Endothelial cell (in vitro differentiated cells): ENCODE measurements around the gene PCDH12. TPM values are rescaled to one million over a fixed set of nuclear protein-coding genes. Genes with fewer than 3 reads are reported as not detected.

Experiments
- DNase-seq: peaks from one replicate; pipeline ENCODE4 v3.0.0; 2021; ENCODE audit warnings: low spot score
- H3K27ac Mint-ChIP-seq: one replicate; pipeline ENCODE4 v1.8.0; 2021; ENCODE audit warnings: mixed read lengths, inconsistent platforms; ENCODE audit not compliant: unreplicated experiment
- H3K27me3 Mint-ChIP-seq: one replicate; pipeline ENCODE4 v1.8.0; 2021; ENCODE audit warnings: mild to moderate bottlenecking, moderate library complexity, mixed read lengths, inconsistent platforms; ENCODE audit not compliant: unreplicated experiment
- H3K36me3 Mint-ChIP-seq: one replicate; pipeline ENCODE4 v1.8.0; 2021; ENCODE audit warnings: mild to moderate bottlenecking, low read depth, mixed read lengths, inconsistent platforms; ENCODE audit not compliant: unreplicated experiment
- H3K4me1 Mint-ChIP-seq: one replicate; pipeline ENCODE4 v1.8.0; 2021; ENCODE audit warnings: mild to moderate bottlenecking, mixed read lengths, inconsistent platforms; ENCODE audit not compliant: unreplicated experiment
- H3K4me3 Mint-ChIP-seq: one replicate; pipeline ENCODE4 v1.8.0; 2021; ENCODE audit warnings: mild to moderate bottlenecking, mixed read lengths, inconsistent platforms; ENCODE audit not compliant: unreplicated experiment
- H3K9me3 Mint-ChIP-seq: one replicate; pipeline ENCODE4 v1.8.0; 2021; ENCODE audit warnings: mixed read lengths, inconsistent platforms; ENCODE audit not compliant: unreplicated experiment
- CTCF ChIP-seq: fragments of 200-600 bp; sonication (generic); IDR thresholded peaks from one replicate; pipeline ENCODE4 v1.5.0; 2021; ENCODE audit warnings: antibody characterized with exemption; ENCODE audit not compliant: unreplicated experiment
- total RNA-seq: library from RNA; stranded (reverse); fragmentation: NEBNext Ultra II Directional; extraction: Animal tissue kit (Norgen Biotek cat#: 25700); gene quantifications from one replicate; pipeline ENCODE4 v1.2.1, GENCODE V29; 2021; ENCODE audit not compliant: unreplicated experiment

PCDH12 gene
- total RNA-seq, 1 donor from 2014 or later: 64.0 TPM

- Mint-ChIP-seq H3K27ac (peak overlapping the region; percentile 98), H3K27me3 (peaks cover 22% of the 10 kb centered on the region), H3K4me1 (peaks cover 90% of the 10 kb centered on the region), H3K36me3 (peaks cover 33% of the 10 kb centered on the region), H3K9me3 (no peaks in the 10 kb centered on the region), H3K4me3 (peak overlapping the region; percentile 84)
- no peak for TF ChIP-seq CTCF
- no peak for DNase-seq
Observed at GRCh38 chr5:141954194-141954593, 3.8 kb downstream of the PCDH12 start.

GRCh38 chr5:141952020-141952419 lies 6.0 kb downstream of the PCDH12 start:
- H3K4me1 Mint-ChIP-seq: peaks cover 85% of the 10 kb centered on the region
- peaks cover 15% of the 10 kb centered on the region for H3K27me3 Mint-ChIP-seq
- H3K36me3 Mint-ChIP-seq: peaks cover 48% of the 10 kb centered on the region
- no peak for TF ChIP-seq CTCF
- peak overlapping the region; percentile 84 for H3K4me3 Mint-ChIP-seq
- H3K9me3 Mint-ChIP-seq: no peaks in the 10 kb centered on the region
- DNase-seq: no peak
- H3K27ac Mint-ChIP-seq: peak overlapping the region; percentile 98

GRCh38 chr5:141951332-141951781 lies 6.6 kb downstream of the PCDH12 start:
- Mint-ChIP-seq H3K27me3 (peaks cover 13% of the 10 kb centered on the region), H3K27ac (peak overlapping the region; percentile 98), H3K4me3 (peak overlapping the region; percentile 84), H3K36me3 (peaks cover 52% of the 10 kb centered on the region), H3K4me1 (peaks cover 85% of the 10 kb centered on the region), H3K9me3 (no peaks in the 10 kb centered on the region)
- DNase-seq: peak; percentile 70
- peak; percentile 63 for TF ChIP-seq CTCF

GRCh38 chr5:141950207-141951005 lies 7.6 kb downstream of the PCDH12 start:
- H3K4me3 Mint-ChIP-seq: peak overlapping the region; percentile 31
- H3K27ac Mint-ChIP-seq: peak overlapping the region; percentile 67
- peaks cover 12% of the 10 kb centered on the region for H3K27me3 Mint-ChIP-seq
- H3K9me3 Mint-ChIP-seq: no peaks in the 10 kb centered on the region
- no peak for TF ChIP-seq CTCF
- peaks cover 51% of the 10 kb centered on the region for H3K36me3 Mint-ChIP-seq
- DNase-seq: no peak
- H3K4me1 Mint-ChIP-seq: peaks cover 86% of the 10 kb centered on the region

GRCh38 chr5:141949511-141949910 lies 8.5 kb downstream of the PCDH12 start:
- peaks cover 91% of the 10 kb centered on the region for H3K4me1 Mint-ChIP-seq
- TF ChIP-seq CTCF: no peak
- H3K27me3 Mint-ChIP-seq: peaks cover 14% of the 10 kb centered on the region
- peak overlapping the region; percentile 47 for H3K4me3 Mint-ChIP-seq
- no peak overlapping the region for H3K27ac Mint-ChIP-seq
- H3K36me3 Mint-ChIP-seq: peaks cover 54% of the 10 kb centered on the region
- no peaks in the 10 kb centered on the region for H3K9me3 Mint-ChIP-seq
- DNase-seq: no peak
